A549 (cell line): ENCODE results near the gene TRAPPC1.

Experiments
- CEBPB ChIP-seq, 2 experiments: fragments of >200 bp in 1 of 2; sonication (Bioruptor Twin) in 1 of 2; formaldehyde crosslinking in 1 of 2; IDR thresholded peaks; 2 replicates each; pipeline ENCODE4 v1.6.1; 2012 to 2016
- CHD2 ChIP-seq: fragments of 150-350 bp; IDR thresholded peaks from 2 replicates; pipeline ENCODE4 v1.6.1; 2014; ENCODE audit warnings: low read length; ENCODE audit not compliant: partially characterized antibody
- CHD4 ChIP-seq: fragments of 200-600 bp; sonication (generic); IDR thresholded peaks from 2 replicates; pipeline ENCODE4 v1.6.1; 2016; ENCODE audit warnings: antibody characterized with exemption, mild to moderate bottlenecking, borderline replicate concordance
- JUN ChIP-seq, 2 experiments: fragments of >200 bp; sonication (Bioruptor Twin); formaldehyde crosslinking; IDR thresholded peaks; 2 replicates in 1 of 2; 3 replicates in 1 of 2; pipeline ENCODE4 v1.6.1; 2016 to 2017
- JUNB ChIP-seq: fragments of >200 bp; sonication (Bioruptor Twin); formaldehyde crosslinking; IDR thresholded peaks from 2 replicates; pipeline ENCODE4 v1.6.1; 2016
- KDM1A ChIP-seq: fragments of 200-600 bp; sonication (generic); IDR thresholded peaks from 2 replicates; pipeline ENCODE4 v1.6.1; 2016; ENCODE audit warnings: low read depth, mild to moderate bottlenecking
- MYC ChIP-seq: IDR thresholded peaks from 2 replicates; pipeline ENCODE4 v1.6.1; 2012; ENCODE audit warnings: mild to moderate bottlenecking, inconsistent platforms, low read length, improper control_type of control experiment, borderline replicate concordance
- POLR2A ChIP-seq: IDR thresholded peaks from 2 replicates; pipeline ENCODE4 v1.6.1; 2012; ENCODE audit warnings: mild to moderate bottlenecking, low read length
- RAD21 ChIP-seq, 2 experiments: fragments of >200 bp in 1 of 2; sonication (Bioruptor Twin) in 1 of 2; formaldehyde crosslinking in 1 of 2; IDR thresholded peaks in 1 of 2; conservative IDR thresholded peaks in 1 of 2; 2 replicates in 1 of 2; 3 replicates in 1 of 2; pipeline ENCODE4 v1.6.1; 2012 to 2018; ENCODE audit warnings: inconsistent platforms in 1 of 2
- TF ChIP-seq, protein P1 (sequence below): fragments of 450-650 bp; IDR thresholded peaks from 2 replicates; pipeline ENCODE4 v1.6.1; 2014; ENCODE audit warnings: antibody characterized with exemption
- TF ChIP-seq, protein P2 (sequence below): fragments of >200 bp; sonication (Bioruptor Twin); formaldehyde crosslinking; IDR thresholded peaks from 3 replicates; pipeline ENCODE4 v1.5.1; 2016
- TF ChIP-seq, protein P3 (sequence below): IDR thresholded peaks from 2 replicates; pipeline ENCODE4 v1.6.1; 2012

DNA sequence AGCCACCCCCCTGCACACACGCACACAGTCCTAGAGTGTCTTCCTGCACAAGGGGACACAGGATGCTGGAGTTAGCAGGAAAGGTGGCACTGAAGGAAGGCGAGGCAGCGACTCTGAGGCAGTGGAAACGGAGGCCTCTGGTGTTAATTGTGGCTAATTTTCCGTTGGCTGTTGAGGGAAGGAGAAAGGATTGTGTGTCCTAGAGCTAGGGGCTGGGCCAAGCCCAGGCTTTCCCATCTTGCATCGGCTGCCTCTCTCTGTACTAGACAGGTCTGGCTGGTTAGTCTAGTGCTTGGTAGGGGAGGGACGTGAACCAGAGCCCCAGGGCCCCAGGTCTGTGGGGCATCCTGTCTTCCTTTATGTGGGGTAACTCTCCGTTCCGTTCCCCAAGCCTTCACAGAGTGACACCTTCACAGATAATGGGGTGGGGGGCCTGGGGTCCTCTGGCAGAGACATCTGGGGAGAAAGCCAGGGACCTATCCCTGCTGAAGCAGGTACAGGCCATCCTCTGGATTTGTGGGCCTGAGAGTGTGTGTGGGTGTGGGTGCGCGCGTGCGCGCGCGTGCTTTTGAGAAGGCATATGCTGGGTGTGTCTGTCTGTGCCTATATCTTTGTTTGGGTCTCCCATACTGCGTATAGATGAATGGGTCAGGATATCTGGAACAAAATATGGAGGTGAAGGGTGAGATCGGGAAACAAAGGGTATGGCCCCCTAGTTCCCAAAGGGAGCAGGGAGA, 43.4 kb downstream of the TRAPPC1 start, which contains the start of gene CHD3:
- TF ChIP-seq, protein P1, sequence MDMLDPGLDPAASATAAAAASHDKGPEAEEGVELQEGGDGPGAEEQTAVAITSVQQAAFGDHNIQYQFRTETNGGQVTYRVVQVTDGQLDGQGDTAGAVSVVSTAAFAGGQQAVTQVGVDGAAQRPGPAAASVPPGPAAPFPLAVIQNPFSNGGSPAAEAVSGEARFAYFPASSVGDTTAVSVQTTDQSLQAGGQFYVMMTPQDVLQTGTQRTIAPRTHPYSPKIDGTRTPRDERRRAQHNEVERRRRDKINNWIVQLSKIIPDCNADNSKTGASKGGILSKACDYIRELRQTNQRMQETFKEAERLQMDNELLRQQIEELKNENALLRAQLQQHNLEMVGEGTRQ = no peak
- TF ChIP-seq POLR2A (no peak; the same call in 1 of the 2 replicates), KDM1A (no peak), RAD21 (conservative IDR thresholded peaks at IDR 0.05 in 1 of 2, IDR thresholded peaks at IDR 0.05 in 1 of 2) (no peak), MYC (no peak), CHD2 (no peak), CHD4 (no peak), JUN (IDR thresholded peaks at IDR 0.05) (no peak), JUNB (no peak), CEBPB (IDR thresholded peaks at IDR 0.05) (no peak)
- TF ChIP-seq, protein P2, sequence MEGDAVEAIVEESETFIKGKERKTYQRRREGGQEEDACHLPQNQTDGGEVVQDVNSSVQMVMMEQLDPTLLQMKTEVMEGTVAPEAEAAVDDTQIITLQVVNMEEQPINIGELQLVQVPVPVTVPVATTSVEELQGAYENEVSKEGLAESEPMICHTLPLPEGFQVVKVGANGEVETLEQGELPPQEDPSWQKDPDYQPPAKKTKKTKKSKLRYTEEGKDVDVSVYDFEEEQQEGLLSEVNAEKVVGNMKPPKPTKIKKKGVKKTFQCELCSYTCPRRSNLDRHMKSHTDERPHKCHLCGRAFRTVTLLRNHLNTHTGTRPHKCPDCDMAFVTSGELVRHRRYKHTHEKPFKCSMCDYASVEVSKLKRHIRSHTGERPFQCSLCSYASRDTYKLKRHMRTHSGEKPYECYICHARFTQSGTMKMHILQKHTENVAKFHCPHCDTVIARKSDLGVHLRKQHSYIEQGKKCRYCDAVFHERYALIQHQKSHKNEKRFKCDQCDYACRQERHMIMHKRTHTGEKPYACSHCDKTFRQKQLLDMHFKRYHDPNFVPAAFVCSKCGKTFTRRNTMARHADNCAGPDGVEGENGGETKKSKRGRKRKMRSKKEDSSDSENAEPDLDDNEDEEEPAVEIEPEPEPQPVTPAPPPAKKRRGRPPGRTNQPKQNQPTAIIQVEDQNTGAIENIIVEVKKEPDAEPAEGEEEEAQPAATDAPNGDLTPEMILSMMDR = no peak
- TF ChIP-seq, protein P3, sequence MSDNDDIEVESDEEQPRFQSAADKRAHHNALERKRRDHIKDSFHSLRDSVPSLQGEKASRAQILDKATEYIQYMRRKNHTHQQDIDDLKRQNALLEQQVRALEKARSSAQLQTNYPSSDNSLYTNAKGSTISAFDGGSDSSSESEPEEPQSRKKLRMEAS = no peak
